Amygdala (tissue), 56 donors: Measurements from ENCODE around the gene COX20.
A peak's percentile ranks its signal among the peaks of the same experiment; 100 is the strongest.
"Not testable (repeated sequence)": the region's sequence is repeated elsewhere in the genome, so short reads cannot be mapped to it uniquely, and the experiment has no call there.

Source experiments
- DNase-seq, 56 donors: peaks; one replicate each; lab custom pipeline; 2025; lab: John Stamatoyannopoulos, UW

COX20 gene, protein sequence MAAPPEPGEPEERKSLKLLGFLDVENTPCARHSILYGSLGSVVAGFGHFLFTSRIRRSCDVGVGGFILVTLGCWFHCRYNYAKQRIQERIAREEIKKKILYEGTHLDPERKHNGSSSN

DNA sequence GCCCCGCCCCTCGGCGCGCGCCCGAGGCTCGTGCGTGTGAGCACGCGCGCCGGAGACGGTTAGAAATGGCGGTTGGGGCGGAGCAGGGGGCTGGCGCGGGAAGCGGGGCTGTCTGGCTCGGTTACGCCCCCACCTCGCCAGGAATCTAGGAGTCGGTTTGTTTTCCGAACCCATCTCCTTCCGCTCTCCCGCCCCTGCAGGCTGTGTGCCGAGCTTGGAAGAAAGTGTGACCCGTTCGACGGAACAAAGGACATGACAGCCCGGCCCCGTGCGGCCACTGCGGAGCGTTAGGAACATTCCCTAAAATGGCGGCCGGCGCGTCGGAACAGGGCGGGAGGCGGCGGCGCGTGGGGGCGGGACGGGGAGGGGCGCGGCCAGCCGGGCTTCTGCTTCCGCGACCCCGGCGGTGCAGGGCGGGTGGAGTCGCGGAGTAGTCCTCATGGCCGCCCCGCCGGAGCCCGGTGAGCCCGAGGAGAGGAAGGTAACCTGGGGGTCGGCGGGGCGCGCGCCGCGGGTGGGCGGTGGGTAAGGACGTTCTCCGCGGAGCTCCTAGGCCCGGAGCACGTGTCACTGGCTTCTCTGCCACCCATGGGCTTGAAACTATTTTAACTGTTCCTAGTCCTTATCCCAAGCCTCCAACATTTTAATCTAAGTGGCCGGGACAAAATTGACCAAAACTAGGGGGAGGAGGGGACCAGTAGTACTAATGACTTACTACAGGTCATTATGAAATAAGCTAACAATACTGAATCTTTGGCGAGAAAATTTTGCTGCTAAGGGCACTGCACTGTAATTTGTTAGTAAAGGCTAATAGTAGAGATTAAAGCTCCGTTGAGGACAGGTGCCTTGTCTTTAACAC lies at the start of gene COX20:
COX20 (plus strand) TSS at position 383 of the 859 bp plus-strand sequence; CDS start at position 440, 57 bp downstream.
- peak in 54 of 56 donors; percentile 64 to 99 (median 90) for DNase-seq

DNA sequence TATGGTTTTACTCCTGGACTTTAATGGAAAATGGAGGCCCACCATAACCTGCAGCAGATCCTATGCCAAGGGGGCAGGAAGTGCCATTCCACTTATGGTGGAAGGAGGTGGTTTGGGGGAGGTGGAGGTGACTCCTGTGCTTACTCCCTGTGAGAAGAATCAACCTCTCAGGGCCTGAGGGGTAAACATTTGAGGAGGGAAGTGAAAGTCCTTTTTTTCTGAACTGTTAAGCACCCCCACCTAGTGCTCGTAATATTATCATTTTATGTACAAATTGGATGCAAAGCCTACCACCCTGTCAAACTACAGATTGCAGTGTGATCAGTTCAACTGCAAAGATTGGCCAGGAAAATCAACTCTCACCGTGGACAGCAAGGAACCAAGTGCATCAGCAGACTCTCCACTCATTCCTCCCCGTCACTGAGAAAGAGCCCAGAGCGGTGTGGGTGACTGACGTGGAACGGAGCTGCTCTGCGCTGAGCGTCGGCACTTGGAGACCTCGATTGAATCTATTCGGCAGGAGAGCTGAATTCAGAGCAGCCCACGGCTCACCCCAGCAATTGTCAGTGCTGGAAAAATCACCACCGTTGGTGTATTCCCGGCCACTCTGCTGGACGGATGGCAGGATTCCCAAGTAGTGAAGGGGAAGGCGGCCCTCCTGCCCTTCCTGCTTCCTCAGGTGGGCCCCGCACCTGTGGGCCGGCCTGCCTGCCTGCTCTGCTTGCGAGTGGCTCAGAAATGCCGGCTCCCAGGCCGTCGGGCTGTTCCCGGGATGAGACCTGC lies 46.8 kb upstream of the COX20 start:
- DNase-seq, result no peak

DNA sequence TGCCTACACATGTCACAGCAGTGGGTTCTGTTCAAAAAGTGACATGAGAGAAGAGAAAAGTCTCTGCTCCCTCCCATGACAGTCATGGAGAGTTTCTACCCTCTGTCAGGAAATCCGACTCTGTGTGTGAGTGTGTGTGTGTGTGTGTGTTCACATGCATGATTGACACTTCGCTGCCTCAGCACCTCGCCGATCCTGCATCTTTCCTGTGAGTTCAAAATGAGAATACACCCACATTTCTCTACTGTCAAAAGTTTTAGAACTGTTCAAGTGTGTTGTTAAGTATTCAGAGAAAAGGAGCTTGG lies 46.2 kb upstream of the COX20 start:
- DNase-seq, result no peak

DNA sequence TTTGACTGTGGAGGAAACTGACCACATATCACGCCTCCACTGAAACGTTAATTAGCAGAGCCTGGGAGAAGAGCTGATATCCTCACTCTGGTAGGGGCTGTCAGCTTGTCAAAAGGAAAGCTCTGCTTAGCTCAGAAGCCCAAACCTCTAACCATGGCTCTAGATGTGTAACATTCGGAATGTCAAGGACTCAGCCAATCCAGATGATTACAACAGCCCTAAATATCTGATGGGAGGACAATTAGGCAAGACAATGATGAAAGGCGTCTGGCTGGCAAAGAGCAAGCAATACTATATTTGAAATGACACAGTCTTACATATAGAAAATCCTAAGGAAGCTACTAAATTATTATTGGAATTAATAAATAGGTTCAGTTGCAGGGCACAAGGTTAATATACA lies 45.7 kb upstream of the COX20 start:
- no peak for DNase-seq

DNA sequence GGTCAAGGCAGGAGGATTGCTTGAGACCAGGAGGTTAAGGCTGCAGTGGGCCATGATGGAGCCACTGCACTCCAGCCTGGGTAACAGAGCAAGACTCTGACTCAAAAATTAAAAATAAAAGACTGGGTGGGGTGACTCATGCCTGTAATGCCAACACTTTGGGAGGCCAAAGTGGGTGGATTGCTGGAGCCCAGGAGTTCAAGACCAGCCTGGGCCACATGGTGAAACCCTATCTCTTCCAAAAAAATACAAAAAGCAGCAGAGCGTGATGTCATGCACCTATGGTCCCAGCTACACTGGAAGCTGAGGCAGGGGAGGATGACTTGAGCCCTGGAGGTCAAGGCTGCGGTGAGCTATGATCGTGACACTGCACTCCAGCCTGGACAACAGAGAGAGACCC lies 44.4 kb upstream of the COX20 start:
- DNase-seq, result no peak

DNA sequence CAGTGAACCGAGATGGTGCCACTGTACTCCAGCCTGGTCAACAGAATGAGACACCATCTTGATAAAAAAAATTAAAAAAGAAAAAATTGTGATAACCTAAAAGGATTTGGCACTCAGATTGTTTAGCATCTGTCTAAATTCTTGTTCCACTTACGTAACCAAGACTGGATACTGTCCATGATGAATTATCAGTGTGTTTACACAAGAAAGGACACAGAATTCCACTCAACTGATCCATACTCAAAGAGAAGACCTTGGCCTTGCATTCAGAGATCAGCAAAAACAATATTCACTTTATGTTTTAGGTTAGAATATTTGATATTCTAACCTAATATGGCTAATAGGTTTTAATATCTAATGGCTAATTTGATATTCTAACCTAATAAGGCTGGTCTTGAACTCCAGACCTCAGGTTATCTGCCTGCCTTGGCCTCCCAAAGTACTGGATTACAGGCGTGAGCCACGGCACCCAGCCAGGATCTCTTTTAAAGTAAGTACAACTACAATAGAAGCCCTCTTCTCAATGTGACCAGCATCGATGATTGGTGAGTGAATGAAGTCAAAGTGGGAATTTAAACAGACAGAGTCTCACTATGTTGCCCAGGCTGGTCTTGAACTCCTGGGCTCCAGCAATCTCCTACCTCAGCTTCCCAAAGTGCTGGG lies 43.1 kb upstream of the COX20 start:
- DNase-seq, result no peak

DNA sequence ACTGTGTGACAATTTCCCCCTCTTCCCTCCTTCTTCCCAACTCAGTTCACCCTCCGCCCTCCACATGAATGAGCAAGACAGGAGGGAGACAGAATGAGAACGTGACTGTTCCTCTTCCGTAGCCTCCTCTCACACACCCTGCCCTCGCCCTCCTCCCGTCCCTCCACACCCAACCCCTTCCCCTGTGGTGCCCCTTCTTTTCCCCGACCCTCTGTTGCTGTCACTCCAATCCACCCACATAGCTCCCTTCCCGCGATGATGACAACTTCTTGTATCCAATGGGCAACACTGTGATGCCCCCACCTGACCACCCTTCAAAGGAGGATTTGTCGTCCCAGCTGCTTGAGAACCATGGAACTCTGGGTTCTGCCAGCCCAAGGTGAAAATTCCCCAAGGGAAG lies 41.4 kb upstream of the COX20 start:
- DNase-seq, result no peak

DNA sequence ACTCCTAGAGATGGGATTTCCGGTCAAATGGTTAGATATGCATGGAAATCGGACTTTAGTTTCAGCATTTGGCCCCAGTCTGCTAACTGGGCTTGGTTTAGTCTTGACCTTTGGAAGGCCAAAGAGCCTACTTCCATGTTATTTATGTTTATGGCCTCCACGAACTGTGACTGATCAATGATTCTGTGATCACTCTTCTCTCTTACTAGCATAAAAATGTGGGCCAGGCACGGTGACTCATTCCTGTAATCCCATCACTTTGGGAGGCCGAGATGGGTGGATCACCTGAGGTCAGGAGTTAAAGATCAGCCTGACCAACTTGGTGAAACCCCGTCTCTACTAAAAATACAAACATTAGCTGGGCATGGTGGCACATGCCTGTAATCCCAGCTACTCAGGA lies 40.9 kb upstream of the COX20 start:
- not testable (repeated sequence) for DNase-seq

DNA sequence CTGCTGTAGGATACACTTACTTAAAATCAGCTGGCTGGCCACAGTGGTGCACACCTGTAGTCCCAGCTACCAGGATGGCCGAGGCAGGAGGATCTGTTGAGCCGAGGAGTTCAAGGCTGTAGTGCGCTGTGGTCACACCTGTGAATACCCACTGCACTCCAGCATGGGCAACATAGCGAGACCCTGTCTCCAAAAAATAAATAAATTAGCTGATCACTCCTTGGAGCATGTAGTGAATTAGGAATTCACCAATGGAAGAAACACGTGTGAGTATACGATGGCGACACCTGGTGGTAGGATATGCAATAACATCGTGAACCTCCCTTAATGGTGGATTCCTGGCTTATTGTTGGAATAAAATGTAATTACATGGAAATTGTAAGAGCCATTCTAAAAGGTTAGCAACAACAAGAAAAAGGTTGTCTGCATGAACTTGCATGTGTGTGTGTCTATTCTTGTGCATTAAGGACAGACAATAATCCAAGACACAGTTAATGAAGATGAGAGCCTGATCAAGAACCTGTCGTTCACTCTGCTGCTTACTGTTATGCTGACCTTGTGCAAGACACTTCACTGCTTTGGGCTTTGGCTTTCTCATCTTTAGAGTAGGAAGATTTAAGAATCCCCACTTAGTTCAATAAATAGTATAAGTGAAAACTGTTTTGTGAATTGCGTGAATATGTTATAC lies 38.6 kb upstream of the COX20 start:
- peak in 39 of 56 donors; percentile 2 to 88 (median 16) for DNase-seq

DNA sequence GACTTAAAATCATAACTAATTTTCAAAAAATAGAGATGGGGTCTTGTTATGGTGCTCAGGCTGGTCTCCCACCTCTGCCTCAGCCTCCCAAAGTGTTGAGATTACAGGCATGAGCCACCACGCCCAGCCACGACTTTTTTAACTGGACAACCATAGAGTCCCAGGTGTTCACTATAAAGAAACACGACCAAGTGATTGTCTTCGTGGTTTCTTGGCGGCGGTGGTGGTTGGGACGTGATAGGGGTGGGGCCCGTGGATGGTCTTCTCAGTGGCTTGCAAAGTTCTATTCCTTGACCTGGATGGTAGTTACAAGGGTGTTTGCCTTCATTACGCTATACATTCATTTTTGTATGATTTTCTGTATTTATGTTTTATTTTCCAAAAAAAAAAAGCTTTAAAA lies 34.6 kb upstream of the COX20 start:
- DNase-seq, result no peak

DNA sequence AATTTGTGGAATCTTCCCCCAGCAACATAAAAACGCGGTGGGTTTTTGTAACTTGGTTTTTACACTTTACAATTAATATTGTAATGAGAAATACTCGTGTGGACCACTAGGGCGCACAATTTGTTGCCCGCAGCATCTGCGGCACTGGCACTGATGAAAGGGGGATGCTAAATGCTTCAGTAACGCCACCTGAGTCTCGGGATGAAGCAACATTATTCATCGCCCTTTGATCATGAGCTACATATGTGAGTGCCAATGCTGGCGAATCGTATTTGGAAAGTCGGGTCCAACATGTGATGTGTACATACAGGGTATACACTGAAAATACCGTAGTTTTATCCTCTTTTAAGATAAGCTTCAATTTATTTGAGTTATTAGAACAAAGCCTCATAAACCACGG lies 34.2 kb upstream of the COX20 start:
- peak in 9 of 56 donors; percentile 3 to 29 (median 8) for DNase-seq

DNA sequence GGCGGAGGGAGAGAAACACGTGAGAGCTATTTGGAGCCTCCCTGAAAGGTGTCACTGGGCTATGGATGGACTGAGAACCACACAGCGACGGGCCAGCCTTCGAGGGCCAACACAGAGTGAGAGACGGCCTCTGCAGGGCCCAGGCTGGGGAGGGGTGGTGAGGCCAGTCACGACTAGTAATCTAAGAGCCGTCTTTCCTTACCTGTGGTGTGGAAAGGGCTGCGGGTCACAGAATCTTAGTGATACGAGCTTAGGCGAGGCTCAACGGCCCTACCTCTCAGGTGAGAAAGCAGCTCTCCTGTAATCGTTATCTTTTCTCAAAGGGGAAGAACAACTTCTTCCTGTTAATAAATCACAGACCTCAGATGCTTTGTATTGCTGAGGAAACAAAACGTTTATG lies 33.4 kb upstream of the COX20 start:
- DNase-seq, result no peak

DNA sequence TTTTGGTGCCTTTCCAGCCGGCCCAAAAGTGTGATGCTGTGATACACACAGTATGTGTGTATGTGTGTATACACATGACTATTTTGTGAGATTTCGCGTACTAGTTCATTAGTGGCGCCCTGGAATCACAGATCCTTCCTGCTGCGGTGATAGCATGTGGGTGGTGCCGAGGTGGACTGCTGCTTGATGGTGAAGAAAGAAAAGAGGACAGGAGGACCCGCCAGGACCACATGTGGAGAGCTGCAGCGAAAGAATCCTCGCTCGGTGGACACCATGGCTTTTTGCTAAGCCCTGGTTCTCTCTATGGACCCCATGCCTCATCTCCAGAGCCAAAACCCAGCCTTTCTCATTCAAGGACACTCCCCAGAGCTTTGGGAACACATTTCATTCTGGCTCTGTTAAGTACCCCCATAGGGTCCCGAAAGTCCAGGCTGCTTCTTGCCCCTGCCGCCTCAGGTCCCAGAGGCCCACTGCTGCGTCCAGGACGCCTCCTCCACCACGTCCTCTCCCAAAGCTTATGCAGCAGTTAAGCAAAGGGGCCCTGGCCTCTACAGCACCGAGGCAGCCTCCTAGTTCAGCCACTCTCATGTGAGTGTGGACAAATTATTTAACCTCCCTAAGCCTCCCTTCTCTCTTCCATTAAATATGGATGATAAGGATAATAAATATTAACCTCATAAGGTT lies 32.8 kb upstream of the COX20 start:
- no peak for DNase-seq

DNA sequence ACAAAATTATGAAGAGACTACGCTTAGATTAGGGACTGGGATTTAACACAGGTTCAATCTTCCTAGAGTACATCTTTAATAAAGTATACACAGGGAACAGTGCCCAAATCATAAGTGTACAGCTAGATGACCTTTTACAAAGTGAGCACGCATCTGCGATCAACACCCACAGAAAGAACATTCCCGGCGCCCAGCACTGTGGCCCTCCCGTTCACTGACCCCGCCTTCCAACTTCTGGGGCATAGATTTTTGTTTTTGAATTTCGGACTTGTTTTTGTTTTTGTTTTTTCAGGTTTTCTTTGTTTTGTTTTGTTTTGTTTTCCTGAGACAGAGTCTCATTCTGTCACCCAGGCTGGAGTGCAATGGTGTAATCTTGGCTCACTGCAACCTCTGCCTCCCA lies 30.6 kb upstream of the COX20 start:
- DNase-seq, result no peak

DNA sequence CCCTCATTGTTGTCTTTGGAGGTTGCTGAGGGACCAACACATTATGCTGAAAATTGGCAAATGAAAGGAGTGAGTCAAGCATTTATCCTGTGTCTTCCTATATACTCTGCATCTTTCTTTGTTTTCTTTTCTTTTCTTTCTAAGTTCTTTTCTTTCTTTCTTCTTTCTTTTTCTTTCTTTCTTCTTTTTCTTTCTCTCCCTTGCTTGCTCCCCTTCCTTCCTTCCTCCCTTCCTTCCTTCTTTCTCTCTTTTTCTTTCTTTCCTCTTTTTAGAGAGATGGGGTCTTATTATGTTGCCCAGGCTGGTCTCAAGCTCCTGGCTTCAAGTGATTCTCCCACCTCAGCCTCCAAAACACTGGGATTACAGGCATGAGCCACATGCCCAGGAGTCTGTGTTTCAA lies 28.3 kb upstream of the COX20 start:
- no peak for DNase-seq

DNA sequence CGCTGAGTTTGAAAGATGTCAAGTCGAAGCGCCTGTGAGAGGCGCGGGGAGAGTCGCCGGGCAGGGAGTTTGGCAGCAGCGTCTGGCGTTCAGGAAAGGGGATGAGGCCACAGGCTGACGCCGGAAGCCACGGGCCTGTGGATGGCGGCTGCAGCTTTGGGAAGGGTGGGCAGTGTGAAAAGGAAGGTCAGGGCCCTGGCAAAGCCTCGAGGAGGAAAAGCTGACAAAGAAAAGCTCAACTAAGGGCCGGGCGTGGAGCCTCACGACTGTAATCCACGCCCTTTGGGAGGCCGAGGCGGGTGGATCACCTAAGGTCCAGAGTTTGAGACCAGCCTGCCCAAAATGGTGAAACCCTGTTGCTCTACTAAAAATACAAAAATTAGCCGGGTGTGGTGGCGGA lies 25.2 kb upstream of the COX20 start:
- DNase-seq, result no peak

DNA sequence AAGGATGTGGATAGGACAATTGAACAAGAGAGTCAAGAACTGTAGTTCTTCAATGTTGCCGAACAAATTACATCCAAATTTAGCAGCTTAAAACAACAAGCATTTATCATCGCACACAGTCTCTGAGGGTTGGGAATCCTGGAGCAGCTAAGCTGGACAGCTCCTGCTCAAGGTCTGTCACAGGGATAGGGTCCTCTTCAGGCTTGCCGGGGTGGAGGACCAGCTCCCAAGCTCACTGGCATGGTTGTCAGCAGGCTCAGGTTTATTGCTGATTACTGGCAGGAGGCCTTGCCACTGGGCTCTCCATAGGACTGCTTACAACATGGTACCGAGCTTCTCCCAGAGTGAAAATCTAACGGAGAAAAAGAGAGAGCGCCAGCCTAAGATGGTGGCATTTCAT lies 22.1 kb upstream of the COX20 start:
- DNase-seq, result no peak

DNA sequence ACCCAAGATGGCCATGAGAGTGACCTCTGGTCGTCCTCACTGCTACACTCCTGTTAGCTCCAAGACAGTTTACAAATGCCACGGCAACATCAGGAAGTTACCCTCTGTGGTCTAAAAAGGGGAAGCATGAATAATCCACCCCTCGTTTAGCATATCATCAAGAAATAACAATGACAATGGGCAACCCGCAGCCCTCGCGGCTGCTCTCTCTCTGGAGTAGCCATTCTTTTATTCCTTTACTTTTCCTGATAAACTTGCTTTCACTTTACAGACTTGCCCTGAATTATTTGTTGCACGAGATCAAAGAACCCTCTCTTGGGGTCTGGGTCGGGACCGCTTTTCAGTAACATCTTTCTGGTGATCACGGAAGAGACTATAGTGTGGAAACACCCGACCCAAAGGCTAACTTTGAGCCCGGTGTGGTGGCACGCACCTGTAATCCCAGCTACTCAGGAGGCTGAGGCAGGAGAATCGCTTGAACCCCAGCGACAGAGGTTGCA lies 19.8 kb upstream of the COX20 start:
- DNase-seq, result no peak

DNA sequence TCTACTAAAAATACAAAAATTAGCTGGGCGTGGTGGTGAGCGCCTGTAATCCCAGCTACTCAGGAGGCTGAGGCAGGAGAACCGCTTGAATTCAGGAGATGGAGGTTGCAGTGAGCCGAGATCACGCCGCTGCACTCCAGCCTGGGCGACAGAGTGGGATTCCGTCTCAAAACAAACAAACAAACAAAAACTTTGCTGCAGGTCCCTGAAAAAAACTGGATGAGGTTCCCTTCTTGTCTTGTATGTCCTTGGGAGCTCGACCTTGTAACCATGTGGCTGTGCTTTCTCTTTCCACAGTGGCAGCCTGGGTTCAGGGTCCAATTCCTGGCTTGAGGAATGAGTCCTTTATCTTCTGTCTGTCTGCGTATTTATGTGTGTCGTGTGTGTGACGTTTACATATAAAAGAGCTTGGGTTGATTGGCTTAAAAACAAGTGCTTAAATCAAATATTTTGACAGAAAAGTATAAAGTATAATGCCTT lies 18.0 kb upstream of the COX20 start:
- DNase-seq, result no peak

DNA sequence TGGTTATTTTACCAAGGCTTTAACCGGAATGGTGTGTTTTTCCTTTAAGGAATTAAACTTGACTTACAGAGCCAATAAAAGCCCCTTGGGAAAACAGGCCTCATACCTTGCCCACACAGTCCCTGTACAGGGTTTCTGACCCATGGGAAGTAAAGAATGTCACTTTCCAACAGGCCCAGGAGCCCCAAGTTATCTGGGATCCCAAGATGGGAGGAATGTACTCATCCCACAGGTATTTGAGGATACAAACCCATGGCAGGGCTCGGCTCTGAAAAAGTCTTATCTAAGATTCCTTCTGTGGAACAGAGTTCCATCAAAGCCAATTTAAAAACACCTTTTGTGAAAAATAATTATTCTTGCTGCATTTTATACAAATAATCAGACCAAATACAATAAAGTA lies 15.3 kb upstream of the COX20 start:
- DNase-seq, result no peak
